C4-2B (cell line): ENCODE measurements around the gene MR1.

ENCODE experiments used
- H3K27ac ChIP-seq: fragments of 450-650 bp; 2 replicates; pipeline ENCODE4 v1.5.1; 2017
- CTCF ChIP-seq: fragments of 450-650 bp; conservative IDR thresholded peaks from 2 replicates; pipeline ENCODE4 v1.5.1; 2017; ENCODE audit warnings: mild to moderate bottlenecking
- ZFX ChIP-seq: fragments of 450-650 bp; IDR thresholded peaks from 2 replicates; pipeline ENCODE4 v1.6.1; 2017

MR1 gene

DNA sequence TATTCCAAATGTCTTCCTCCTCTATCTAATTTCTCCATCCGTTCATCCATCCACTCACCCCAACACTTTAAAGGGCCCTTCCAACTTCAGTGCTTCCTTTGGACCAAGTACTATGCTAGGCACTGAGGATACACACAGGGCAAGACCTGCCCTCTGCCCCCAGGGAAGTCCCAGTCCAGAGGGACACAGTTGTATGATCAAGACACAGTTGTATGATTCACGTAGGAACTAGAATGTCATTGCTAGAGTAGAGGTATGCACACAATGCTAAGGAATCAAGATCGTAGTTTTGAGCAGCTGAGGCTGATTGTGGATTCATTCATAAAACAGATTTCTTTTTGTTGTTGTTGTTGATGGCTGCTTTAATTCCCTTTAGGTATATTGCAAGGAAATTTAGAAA lies 43.1 kb downstream of the MR1 start:
- no peak for TF ChIP-seq ZFX
- no peak for TF ChIP-seq CTCF
- no peak overlapping the region for H3K27ac ChIP-seq

GRCh38 chr1:181077576-181078242 lies 43.9 kb downstream of the MR1 start:
- H3K27ac ChIP-seq = no peak overlapping the region
- TF ChIP-seq CTCF = no peak
- no peak for TF ChIP-seq ZFX

- no peak overlapping the region for H3K27ac ChIP-seq
- TF ChIP-seq ZFX = no peak
- no peak for TF ChIP-seq CTCF
Measured at GRCh38 chr1:181079382-181079781, 45.6 kb downstream of the MR1 start.

- TF ChIP-seq ZFX = no peak
Measured at GRCh38 chr1:181079920-181080319, 46.1 kb downstream of the MR1 start.

GRCh38 chr1:181080556-181080955 lies 46.8 kb downstream of the MR1 start:
- H3K27ac ChIP-seq = no peak overlapping the region
- no peak for TF ChIP-seq CTCF
- no peak for TF ChIP-seq ZFX

More at GRCh38 chr1:181079920-181080319, 46.1 kb downstream of the MR1 start:
- H3K27ac ChIP-seq = no peak overlapping the region

- H3K27ac ChIP-seq = no peak overlapping the region
- no peak for TF ChIP-seq CTCF
- TF ChIP-seq ZFX = no peak
Measured at GRCh38 chr1:181081395-181081794, 47.6 kb downstream of the MR1 start.

- TF ChIP-seq ZFX (no peak), CTCF (peak; percentile 41)
- no peak overlapping the region for H3K27ac ChIP-seq
Measured at GRCh38 chr1:181083842-181084605, 50.2 kb downstream of the MR1 start.
